MCF 10A (cell line): ENCODE measurements around the gene SPOCK1. TPM values are rescaled to one million over a fixed set of nuclear protein-coding genes. Genes with fewer than 3 reads are reported as not detected.

Experiments
- BruUV-seq: library from RNA; stranded (reverse); fragments of 400-500 nt; replicated peaks from 2 replicates; lab custom pipeline; 2021; lab: Mats Ljungman, UMichigan
- CTCF ChIA-PET: fragments of 300-600 bp; sonication (Branson Sonifier 250); formaldehyde crosslinking; extraction: SDS; loops from one replicate; lab custom pipeline; 2021; ENCODE audit warnings: antibody characterized with exemption, inconsistent platforms; lab: Yijun Ruan, JAX
- POLR2A ChIA-PET: fragments of 300-600, 350-650 bp; sonication (Branson Sonifier 250); formaldehyde crosslinking; extraction: SDS; loops from one replicate; lab custom pipeline; 2020; ENCODE audit warnings: antibody characterized with exemption, inconsistent platforms; lab: Yijun Ruan, JAX
- DNase-seq: peaks from one replicate; pipeline ENCODE4 v3.0.0-alpha.2; 2018; ENCODE audit not compliant: unreplicated experiment
- H3K27ac Mint-ChIP-seq: one replicate; pipeline ENCODE4 v1.8.0; 2022; ENCODE audit warnings: mild to moderate bottlenecking, low read depth, mixed read lengths; ENCODE audit not compliant: unreplicated experiment
- H3K27me3 Mint-ChIP-seq: one replicate; pipeline ENCODE4 v1.8.0; 2022; ENCODE audit warnings: mixed read lengths; ENCODE audit not compliant: insufficient read depth, unreplicated experiment
- H3K36me3 Mint-ChIP-seq: one replicate; pipeline ENCODE4 v1.8.0; 2022; ENCODE audit warnings: mild to moderate bottlenecking, moderate library complexity, mixed read lengths; ENCODE audit not compliant: insufficient read depth, unreplicated experiment
- H3K4me1 Mint-ChIP-seq: one replicate; pipeline ENCODE4 v1.8.0; 2022; ENCODE audit warnings: mixed read lengths; ENCODE audit not compliant: insufficient read depth, unreplicated experiment
- H3K4me3 Mint-ChIP-seq: one replicate; pipeline ENCODE4 v1.8.0; 2022; ENCODE audit warnings: mild to moderate bottlenecking, moderate library complexity, mixed read lengths; ENCODE audit not compliant: unreplicated experiment
- H3K9me3 Mint-ChIP-seq: one replicate; pipeline ENCODE4 v1.8.0; 2022; ENCODE audit warnings: mixed read lengths; ENCODE audit not compliant: unreplicated experiment
- CTCF ChIP-seq: fragments of 200-600 bp; IDR thresholded peaks from one replicate; pipeline ENCODE4 v1.8.0; 2022; ENCODE audit warnings: antibody characterized with exemption, mild to moderate bottlenecking; ENCODE audit not compliant: unreplicated experiment
- intact Hi-C: fragments of 100-400 bp; cut with micrococcal nuclease; formaldehyde crosslinking; loops from 2 replicates; pipeline ENCODE4 v1.14.1; 2022
- total RNA-seq: library from RNA; stranded (reverse); gene quantifications from 2 replicates; pipeline ENCODE4 v1.2.3, GENCODE V29; 2022

SPOCK1 gene
- total RNA-seq, 1 experiment from 2014 or later = 34.3 TPM

DNA sequence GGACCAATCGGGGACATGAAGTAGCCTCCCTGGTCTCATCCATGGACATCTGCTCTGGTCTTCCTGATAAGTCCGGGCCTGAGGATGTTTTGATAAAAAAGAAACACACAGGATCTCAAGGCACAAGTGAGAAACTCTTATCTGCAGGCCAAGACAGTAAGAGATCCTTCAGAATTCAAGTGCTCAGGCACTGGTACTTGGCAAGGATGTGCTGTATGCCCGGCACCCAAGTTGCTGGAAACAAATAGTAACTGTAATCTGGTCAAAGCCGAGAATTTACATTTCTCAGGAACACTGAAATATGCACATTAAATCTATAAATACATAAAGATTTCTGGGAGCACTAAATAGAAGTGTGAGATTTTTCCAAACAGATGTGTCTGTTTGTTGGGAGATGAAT is 165.7 kb downstream of the SPOCK1 start:
- no peak overlapping the region for H3K4me3 Mint-ChIP-seq
- CTCF ChIA-PET = interaction anchor here (1.0 to 3.3 kb wide), 2 partner anchors 11 to 13 kb away, joined by 5 to 21 read pairs; no protein-coding TSS in a partner anchor
- BruUV-seq = no TSS peak
- no peaks in the 10 kb centered on the region for H3K9me3 Mint-ChIP-seq
- no peak overlapping the region for H3K27ac Mint-ChIP-seq
- intact Hi-C loops = no loop called here
- no peaks in the 10 kb centered on the region for H3K4me1 Mint-ChIP-seq
- H3K27me3 Mint-ChIP-seq = no peaks in the 10 kb centered on the region
- no peak for TF ChIP-seq CTCF
- H3K36me3 Mint-ChIP-seq = no peaks in the 10 kb centered on the region
- POLR2A ChIA-PET = no interaction called here
- no peak for DNase-seq

DNA sequence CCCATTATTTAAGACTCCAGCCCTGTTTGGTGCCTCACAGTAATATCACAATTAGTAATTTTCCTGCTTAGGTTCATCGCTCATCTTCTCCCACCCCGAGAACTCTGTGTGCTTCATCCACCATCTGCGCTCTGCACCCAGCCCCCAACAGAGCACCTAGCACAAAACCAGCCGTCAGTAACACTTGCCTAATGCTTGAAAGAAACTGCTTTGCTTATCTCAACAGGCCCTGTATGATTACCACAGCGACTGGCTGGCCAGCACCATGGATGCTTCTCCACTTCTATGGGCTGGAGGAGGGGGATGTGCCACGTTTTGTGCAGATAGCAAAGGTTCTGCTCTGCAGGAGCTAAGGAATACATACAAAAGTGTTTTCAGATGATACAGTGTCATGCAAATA is 166.8 kb downstream of the SPOCK1 start:
- Mint-ChIP-seq H3K27me3 (no peaks in the 10 kb centered on the region), H3K9me3 (no peaks in the 10 kb centered on the region), H3K4me3 (no peak overlapping the region), H3K4me1 (no peaks in the 10 kb centered on the region), H3K27ac (no peak overlapping the region), H3K36me3 (no peaks in the 10 kb centered on the region)
- intact Hi-C loops = no loop called here
- no peak for TF ChIP-seq CTCF
- ChIA-PET CTCF (interaction anchor here (3.3 kb wide), 1 partner anchor 12 kb away, joined by 21 read pairs; no protein-coding TSS in a partner anchor), POLR2A (no interaction called here)
- BruUV-seq = no TSS peak
- no peak for DNase-seq

DNA sequence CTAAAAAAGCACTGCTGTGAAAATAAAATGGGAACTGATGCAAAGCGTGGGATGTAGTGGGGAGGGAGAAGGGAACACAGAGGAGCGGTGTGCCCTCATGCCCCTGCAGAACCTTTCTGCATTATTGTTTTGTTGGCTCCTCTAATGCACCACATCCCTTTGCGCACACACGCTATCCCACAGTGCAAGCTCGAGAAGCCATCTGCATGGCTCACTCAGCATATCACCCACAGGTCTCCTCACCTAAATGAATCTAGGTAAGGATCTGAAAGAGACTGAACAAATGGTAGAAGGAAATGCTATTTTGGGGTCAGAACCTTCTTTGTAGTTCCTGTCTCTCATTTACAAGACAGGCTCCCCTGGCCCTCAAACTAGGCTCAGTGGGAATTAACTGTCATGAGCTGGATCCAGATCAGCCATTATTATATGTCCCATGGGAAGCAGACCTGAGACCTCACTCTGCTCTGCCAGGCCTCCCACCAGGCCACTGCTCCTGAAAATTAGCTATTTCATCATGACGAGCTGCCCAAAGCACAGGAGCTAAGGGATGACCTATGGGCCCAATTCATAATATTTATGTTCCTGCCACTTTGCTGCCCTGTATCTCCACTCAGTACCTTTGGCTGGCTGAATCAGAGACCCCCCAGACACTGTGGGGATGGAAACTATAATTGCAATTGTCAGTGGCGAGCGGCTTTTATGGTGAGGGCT is 169.4 kb downstream of the SPOCK1 start:
- Mint-ChIP-seq H3K36me3 (no peaks in the 10 kb centered on the region), H3K27me3 (no peaks in the 10 kb centered on the region), H3K4me1 (no peaks in the 10 kb centered on the region), H3K9me3 (no peaks in the 10 kb centered on the region), H3K4me3 (no peak overlapping the region), H3K27ac (no peak overlapping the region)
- TF ChIP-seq CTCF = no peak
- ChIA-PET POLR2A (no interaction called here), CTCF (interaction anchor here (0.5 to 7.2 kb wide), 7 partner anchors 12 to 228 kb away, joined by 3 to 74 read pairs (median 7); partner anchors contain the start of gene SPOCK1)
- no peak for DNase-seq
- no TSS peak for BruUV-seq
- intact Hi-C loops = no loop called here

GRCh38 chr5:137328991-137329390 is 170.1 kb downstream of the SPOCK1 start:
- no peaks in the 10 kb centered on the region for H3K27me3 Mint-ChIP-seq
- no peak overlapping the region for H3K4me3 Mint-ChIP-seq
- no peak for DNase-seq
- no peaks in the 10 kb centered on the region for H3K9me3 Mint-ChIP-seq
- no peak for TF ChIP-seq CTCF
- POLR2A ChIA-PET = no interaction called here
- H3K27ac Mint-ChIP-seq = no peak overlapping the region
- no peaks in the 10 kb centered on the region for H3K36me3 Mint-ChIP-seq
- CTCF ChIA-PET = interaction anchor here (0.6 to 7.2 kb wide), 3 partner anchors 11 to 1007 kb away, joined by 3 to 74 read pairs (median 41); no protein-coding TSS in a partner anchor
- intact Hi-C loops = no loop called here
- H3K4me1 Mint-ChIP-seq = no peaks in the 10 kb centered on the region
- no TSS peak for BruUV-seq
